ENCODE measurements around the gene IL26. TPM values are rescaled to one million over a fixed set of nuclear protein-coding genes. Genes with fewer than 3 reads are reported as not detected.

The IL26 gene
- polyA plus RNA-seq, 1 donor: not detected

DNA sequence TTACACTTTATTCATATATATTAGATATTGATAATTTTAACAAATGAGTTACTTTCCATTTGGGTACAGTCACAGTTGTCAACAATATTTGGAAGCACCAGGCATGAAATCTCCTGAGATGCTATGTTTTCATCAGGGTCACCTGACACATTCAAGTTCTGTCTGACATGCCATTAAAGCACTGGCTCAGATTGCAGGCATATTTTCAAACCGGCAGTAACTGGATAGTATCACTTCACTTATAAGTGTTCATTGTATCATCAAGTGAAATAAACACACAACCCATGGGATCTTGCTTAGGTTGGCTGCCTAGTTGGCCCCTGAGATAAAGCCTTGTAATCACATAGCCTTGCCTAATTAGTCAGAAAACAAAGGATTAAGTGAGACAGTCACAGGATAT, 70.8 kb downstream of the IL26 start:
- no peak for DNase-seq

Other genes with a start within 250 kb of the IL26 start
- gene IFNG-AS1, start 236.4 kb downstream of the IL26 start, polyA plus RNA-seq (ENCODE audit: insufficient read length): 0.72 TPM
- gene IFNG, start 66.1 kb downstream of the IL26 start, polyA plus RNA-seq (ENCODE audit: insufficient read length): not detected
- not detected for gene IL22, start 27.8 kb upstream of the IL26 start, polyA plus RNA-seq (ENCODE audit: insufficient read length)
- 13.1 TPM for gene MDM1, start 106.6 kb upstream of the IL26 start, polyA plus RNA-seq (ENCODE audit: insufficient read length)